Middle frontal gyrus (tissue), 1 donor: Measurements from ENCODE around the gene KRTAP5-10.
"Not testable (repeated sequence)": the region's sequence is repeated elsewhere in the genome, so short reads cannot be mapped to it uniquely, and the experiment has no call there.

Source experiments
- DNase-seq: peaks from one replicate; pipeline ENCODE4 v3.0.0-alpha.2; 2015; ENCODE audit warnings: low spot score; ENCODE audit errors: extremely low spot score

KRTAP5-10 gene

GRCh38 chr11:71607520-71608216 lies 42.3 kb downstream of the KRTAP5-10 start:
- DNase-seq: not testable (repeated sequence)

GRCh38 chr11:71608272-71608671 lies 42.9 kb downstream of the KRTAP5-10 start:
- DNase-seq: not testable (repeated sequence)

GRCh38 chr11:71611218-71611910 lies 46.0 kb downstream of the KRTAP5-10 start:
- not testable (repeated sequence) for DNase-seq

GRCh38 chr11:71613931-71614330 lies 48.6 kb downstream of the KRTAP5-10 start:
- DNase-seq: not testable (repeated sequence)

GRCh38 chr11:71614366-71614917 lies 49.1 kb downstream of the KRTAP5-10 start:
- DNase-seq: not testable (repeated sequence)

- not testable (repeated sequence) for DNase-seq
Measured at GRCh38 chr11:71615003-71615402, 49.6 kb downstream of the KRTAP5-10 start.
